GM10266 (cell line): ENCODE results near the gene CENPP.

Source experiments
- DNase-seq: peaks from one replicate; pipeline ENCODE4 v3.0.0; 2012; ENCODE audit errors: extremely low spot score
- TF ChIP-seq, protein P1 (sequence below): IDR thresholded peaks from 2 replicates; pipeline ENCODE4 v1.5.1; 2012; ENCODE audit warnings: mild to moderate bottlenecking, low read depth; ENCODE audit not compliant: control insufficient read depth, insufficient read depth; ENCODE audit errors: missing control alignments

The CENPP gene

DNA sequence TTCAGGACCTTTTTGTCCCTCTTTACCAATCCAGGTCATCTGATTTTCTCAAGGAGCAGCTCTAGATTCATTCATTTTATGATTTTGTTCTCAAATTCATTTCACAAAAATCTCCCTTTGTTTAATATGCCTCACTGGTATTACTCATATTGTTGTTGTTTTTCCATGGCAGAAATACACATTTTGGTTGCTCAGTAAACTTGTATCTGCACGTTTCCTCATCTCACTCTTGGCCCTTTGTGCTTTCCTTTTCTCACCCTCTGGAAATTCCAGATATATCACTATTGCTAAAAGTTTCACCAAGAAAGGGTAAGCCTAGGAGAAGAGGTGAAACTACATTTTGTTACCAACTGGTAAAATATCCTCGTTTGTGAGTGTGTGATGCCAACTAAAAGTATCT, 141.8 kb downstream of the CENPP start:
- DNase-seq = no peak
- TF ChIP-seq, protein P1, sequence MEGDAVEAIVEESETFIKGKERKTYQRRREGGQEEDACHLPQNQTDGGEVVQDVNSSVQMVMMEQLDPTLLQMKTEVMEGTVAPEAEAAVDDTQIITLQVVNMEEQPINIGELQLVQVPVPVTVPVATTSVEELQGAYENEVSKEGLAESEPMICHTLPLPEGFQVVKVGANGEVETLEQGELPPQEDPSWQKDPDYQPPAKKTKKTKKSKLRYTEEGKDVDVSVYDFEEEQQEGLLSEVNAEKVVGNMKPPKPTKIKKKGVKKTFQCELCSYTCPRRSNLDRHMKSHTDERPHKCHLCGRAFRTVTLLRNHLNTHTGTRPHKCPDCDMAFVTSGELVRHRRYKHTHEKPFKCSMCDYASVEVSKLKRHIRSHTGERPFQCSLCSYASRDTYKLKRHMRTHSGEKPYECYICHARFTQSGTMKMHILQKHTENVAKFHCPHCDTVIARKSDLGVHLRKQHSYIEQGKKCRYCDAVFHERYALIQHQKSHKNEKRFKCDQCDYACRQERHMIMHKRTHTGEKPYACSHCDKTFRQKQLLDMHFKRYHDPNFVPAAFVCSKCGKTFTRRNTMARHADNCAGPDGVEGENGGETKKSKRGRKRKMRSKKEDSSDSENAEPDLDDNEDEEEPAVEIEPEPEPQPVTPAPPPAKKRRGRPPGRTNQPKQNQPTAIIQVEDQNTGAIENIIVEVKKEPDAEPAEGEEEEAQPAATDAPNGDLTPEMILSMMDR = no peak

DNA sequence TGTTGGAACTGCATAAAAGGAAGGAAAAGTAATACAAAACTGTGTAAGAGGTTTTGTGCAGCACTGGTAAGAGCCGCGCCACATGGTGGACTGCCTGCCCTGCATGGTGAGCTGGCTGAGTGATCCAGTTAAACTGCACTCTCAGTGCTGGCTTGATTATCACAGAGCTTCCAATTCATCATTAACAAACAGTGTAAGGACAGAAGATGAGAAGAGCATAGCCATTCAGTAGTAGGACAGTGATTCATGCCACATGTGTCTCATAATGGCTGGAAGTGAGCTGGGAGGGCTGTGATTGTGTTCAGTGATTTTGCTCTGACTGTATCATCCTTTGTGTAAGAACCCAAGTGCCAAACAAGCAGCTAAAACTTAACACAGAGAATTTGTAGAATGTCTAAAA, 142.5 kb downstream of the CENPP start:
- DNase-seq = no peak
- TF ChIP-seq, protein P1 = no peak

DNA sequence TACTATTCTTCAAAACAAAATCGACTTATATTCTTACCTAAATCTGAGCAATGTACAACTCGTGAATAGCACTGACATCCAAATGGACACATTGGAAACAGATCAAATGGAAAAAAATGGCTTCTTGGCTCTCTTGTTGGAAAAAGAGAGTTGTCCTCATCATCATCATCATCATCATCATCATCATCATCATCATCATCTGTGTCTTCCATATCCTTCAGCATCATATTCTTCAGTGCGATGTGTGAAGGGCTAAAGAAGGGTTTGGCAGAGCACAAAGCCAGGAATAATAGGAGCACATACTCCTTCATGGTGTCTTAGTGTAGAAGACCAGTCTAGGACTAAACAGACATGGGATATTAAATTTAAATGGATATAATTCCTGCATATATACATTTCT, 148.8 kb downstream of the CENPP start:
- TF ChIP-seq, protein P1 = no peak
- no peak for DNase-seq

DNA sequence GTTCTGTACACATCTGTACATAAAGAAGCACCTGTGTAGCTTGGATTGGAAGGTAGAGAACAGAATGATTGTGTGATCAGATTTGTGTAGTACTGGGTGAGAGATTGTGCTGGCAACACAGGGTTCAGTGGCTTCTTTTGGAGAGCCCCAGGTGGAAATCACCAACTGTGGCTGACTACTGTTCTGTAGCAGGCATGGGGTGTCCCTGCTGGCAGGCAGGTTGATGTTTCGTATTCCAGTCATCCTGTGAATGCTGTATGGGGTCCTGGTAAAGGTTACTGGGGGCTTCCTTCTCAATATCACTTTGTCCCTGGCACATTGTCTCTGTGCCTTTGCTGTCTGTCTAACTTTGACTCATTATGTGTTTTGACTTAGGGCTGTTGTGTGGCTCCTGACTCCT, 151.2 kb downstream of the CENPP start:
- TF ChIP-seq, protein P1 = no peak
- peak; percentile 16 for DNase-seq

DNA sequence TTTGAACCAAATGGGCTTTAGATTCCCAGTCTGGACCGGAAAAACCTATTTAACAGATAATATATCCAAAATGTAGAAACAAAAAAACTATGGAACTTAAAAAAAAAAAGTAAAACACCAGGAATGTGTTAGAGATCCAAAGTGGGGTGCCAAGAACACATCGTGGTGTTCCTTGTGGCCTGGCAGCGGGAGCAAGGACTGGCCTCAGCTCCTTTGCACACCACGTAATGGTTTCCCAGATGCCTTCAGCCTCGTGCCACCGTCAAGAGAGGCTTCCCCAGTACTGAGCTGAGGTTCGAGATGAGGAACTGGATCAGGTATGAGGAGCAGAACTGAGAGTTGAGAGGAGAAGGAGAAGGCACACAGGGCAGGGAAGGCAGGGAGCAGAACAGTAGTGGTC, 153.0 kb downstream of the CENPP start:
- DNase-seq = no peak
- TF ChIP-seq, protein P1 = no peak

DNA sequence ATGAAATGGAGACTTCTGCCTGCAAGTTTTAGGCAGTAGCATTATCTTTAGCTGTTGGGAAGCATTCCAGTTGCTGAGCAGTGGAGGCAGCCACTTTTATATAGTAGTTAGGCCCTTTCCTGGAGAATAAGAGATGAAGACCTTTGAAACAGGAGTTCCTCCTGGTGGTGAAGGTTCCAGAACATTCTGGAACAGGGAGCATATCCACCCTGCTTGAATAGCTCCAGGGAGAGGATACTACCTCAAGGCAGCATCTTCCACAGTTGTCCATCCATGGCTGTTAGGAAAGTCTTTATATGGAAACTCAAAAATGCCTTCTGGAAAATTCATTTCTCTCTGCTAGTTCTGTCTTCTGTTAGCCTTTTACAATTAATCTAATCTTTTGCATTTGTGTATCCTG, 153.6 kb downstream of the CENPP start:
- DNase-seq = no peak

DNA sequence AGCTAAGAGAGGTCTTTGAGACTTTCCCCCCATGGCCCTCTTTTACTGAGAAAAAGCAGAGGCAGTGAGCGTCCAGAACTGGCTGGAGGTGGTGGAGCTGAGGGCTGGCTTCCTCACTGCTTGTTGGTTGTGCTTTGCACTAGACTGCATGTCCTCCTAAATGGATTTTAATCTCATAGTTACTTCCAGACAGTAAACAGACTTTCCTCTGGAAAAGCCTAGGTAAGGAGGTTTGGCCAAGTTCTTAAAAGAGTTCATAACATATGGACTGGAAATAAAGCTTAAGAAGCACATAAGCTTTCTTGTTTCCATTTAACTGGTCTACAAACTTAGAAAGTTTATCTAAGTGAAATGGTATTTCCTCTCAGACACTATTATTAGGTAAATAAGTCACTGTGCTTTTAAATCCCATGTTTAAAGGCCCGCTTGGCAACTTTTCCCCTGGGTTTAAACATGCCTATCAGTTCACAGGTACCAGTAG, 154.6 kb downstream of the CENPP start:
- DNase-seq = no peak
- TF ChIP-seq, protein P1 = no peak

More for the DNA sequence above, 153.6 kb downstream of the CENPP start:
- TF ChIP-seq, protein P1 = no peak
